ENCODE results near the gene EIF5A. TPM values are rescaled to one million over a fixed set of nuclear protein-coding genes. Genes with fewer than 3 reads are reported as not detected.

EIF5A gene
- polyA plus RNA-seq, 1 experiment = 556 TPM

DNA sequence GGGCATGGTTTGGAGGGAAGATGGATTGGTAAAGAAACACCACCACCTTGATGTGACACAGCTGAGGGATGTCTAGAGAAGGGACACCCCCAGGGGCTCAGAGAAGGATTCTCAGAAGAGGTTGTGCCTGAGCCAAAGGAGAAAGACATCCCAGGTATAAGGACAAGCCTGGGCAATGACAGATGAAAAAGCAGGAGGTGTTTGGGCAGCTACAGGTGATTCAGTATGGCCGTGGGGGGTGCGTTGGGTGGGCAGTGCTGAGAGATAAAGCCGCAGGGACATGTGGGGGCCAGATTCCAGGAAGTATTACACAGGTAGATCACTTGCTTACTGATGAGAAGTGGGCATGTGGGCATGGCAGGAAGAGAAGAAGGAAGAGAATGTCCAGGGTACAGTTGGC, 54.5 kb downstream of the EIF5A start:
- Histone ChIP-seq H3K36me3 (ENCODE audit: control insufficient read depth, insufficient read depth, low read length) (no peaks in the 10 kb centered on the region), H3K27me3 (ENCODE audit: control insufficient read depth, insufficient read depth, low read length) (no peaks in the 10 kb centered on the region), H3K4me3 (ENCODE audit: low read depth, low read length) (no peak overlapping the region)
- POLR2A ChIA-PET = no interaction called here
- CTCF ChIA-PET = no interaction called here
- no peak for DNase-seq (ENCODE audit: low read depth)
- TF ChIP-seq, protein P1, sequence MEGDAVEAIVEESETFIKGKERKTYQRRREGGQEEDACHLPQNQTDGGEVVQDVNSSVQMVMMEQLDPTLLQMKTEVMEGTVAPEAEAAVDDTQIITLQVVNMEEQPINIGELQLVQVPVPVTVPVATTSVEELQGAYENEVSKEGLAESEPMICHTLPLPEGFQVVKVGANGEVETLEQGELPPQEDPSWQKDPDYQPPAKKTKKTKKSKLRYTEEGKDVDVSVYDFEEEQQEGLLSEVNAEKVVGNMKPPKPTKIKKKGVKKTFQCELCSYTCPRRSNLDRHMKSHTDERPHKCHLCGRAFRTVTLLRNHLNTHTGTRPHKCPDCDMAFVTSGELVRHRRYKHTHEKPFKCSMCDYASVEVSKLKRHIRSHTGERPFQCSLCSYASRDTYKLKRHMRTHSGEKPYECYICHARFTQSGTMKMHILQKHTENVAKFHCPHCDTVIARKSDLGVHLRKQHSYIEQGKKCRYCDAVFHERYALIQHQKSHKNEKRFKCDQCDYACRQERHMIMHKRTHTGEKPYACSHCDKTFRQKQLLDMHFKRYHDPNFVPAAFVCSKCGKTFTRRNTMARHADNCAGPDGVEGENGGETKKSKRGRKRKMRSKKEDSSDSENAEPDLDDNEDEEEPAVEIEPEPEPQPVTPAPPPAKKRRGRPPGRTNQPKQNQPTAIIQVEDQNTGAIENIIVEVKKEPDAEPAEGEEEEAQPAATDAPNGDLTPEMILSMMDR (IDR thresholded peaks at IDR 0.05; ENCODE audit: insufficient read depth, low read depth, low read length) = no peak

Small RNA genes within 50 kb of the gene (small RNA-seq; reads per million reads assigned to genes)
- gene AC026954.2 (ENCODE audit: insufficient read length, low read depth, low replicate concordance) (not detected), gene RF00019 (ENCODE audit: insufficient read length, low read depth, low replicate concordance) (not detected)

Other genes starting within 250 kb of the EIF5A start
- not detected in 2 replicates for gene CLEC10A, start 227.4 kb upstream of the EIF5A start, polyA plus RNA-seq (2011; rRNA removed)
- not detected in 2 replicates for gene ASGR2, start 192.8 kb upstream of the EIF5A start, polyA plus RNA-seq (2011; rRNA removed)
- 0.56 and 0.59 TPM in 2 replicates for gene ASGR1, start 128.3 kb upstream of the EIF5A start, polyA plus RNA-seq (2011; rRNA removed)
- gene DLG4, start 87.8 kb upstream of the EIF5A start, polyA plus RNA-seq (2011; rRNA removed) = 13.3 and 20.4 TPM in 2 replicates
- 335 and 517 TPM in 2 replicates for gene ACADVL, start 87.7 kb upstream of the EIF5A start, polyA plus RNA-seq (2011; rRNA removed)
- 3.6 and 5.0 TPM in 2 replicates for gene DVL2, start 73.1 kb upstream of the EIF5A start, polyA plus RNA-seq (2011; rRNA removed)
- gene PHF23, start 68.2 kb upstream of the EIF5A start, polyA plus RNA-seq (2011; rRNA removed) = 59.0 and 72.8 TPM in 2 replicates
- 762 and 865 TPM in 2 replicates for gene GABARAP, start 65.2 kb upstream of the EIF5A start, polyA plus RNA-seq (2011; rRNA removed)
- 117 and 129 TPM in 2 replicates for gene CTDNEP1, start 55.9 kb upstream of the EIF5A start, polyA plus RNA-seq (2011; rRNA removed)
- 29.8 and 35.6 TPM in 2 replicates for gene ELP5, start 55.4 kb upstream of the EIF5A start, polyA plus RNA-seq (2011; rRNA removed)
- gene CLDN7, start 45.1 kb upstream of the EIF5A start, polyA plus RNA-seq (2011; rRNA removed) = 1.5 and 2.1 TPM in 2 replicates
- 0.15 and 0.36 TPM in 2 replicates for gene SLC2A4, start 25.9 kb upstream of the EIF5A start, polyA plus RNA-seq (2011; rRNA removed)
- 0.11 TPM in 2 replicates for gene YBX2, start 13.0 kb upstream of the EIF5A start, polyA plus RNA-seq (2011; rRNA removed)
- gene GPS2, start 7.7 kb downstream of the EIF5A start, polyA plus RNA-seq (2011; rRNA removed) = 12.7 and 37.4 TPM in 2 replicates
- 8.0 and 14.9 TPM in 2 replicates for gene NEURL4, start 21.7 kb downstream of the EIF5A start, polyA plus RNA-seq (2011; rRNA removed)
- 1.7 and 2.0 TPM in 2 replicates for gene ACAP1, start 28.9 kb downstream of the EIF5A start, polyA plus RNA-seq (2011; rRNA removed)
- 16.2 and 19.8 TPM in 2 replicates for gene KCTD11, start 44.5 kb downstream of the EIF5A start, polyA plus RNA-seq (2011; rRNA removed)
- not detected in 2 replicates for gene TMEM95, start 47.5 kb downstream of the EIF5A start, polyA plus RNA-seq (2011; rRNA removed)
- gene TNK1, start 73.5 kb downstream of the EIF5A start, polyA plus RNA-seq (2011; rRNA removed) = 1.7 and 2.2 TPM in 2 replicates
- 40.1 and 76.1 TPM in 2 replicates for gene PLSCR3, start 86.9 kb downstream of the EIF5A start, polyA plus RNA-seq (2011; rRNA removed)
- gene TMEM256, start 96.5 kb downstream of the EIF5A start, polyA plus RNA-seq (2011; rRNA removed) = 65.4 and 101 TPM in 2 replicates
- 6.0 and 8.5 TPM in 2 replicates for gene NLGN2, start 100.2 kb downstream of the EIF5A start, polyA plus RNA-seq (2011; rRNA removed)
- not detected in 2 replicates for gene SPEM1, start 112.7 kb downstream of the EIF5A start, polyA plus RNA-seq (2011; rRNA removed)
- gene SPEM2, start 118.0 kb downstream of the EIF5A start, polyA plus RNA-seq (2011; rRNA removed) = not detected in 2 replicates
- not detected in 2 replicates for gene SPEM3, start 121.2 kb downstream of the EIF5A start, polyA plus RNA-seq (2011; rRNA removed)
- gene TMEM102, start 127.8 kb downstream of the EIF5A start, polyA plus RNA-seq (2011; rRNA removed) = 1.8 and 3.0 TPM in 2 replicates
- gene FGF11, start 131.9 kb downstream of the EIF5A start, polyA plus RNA-seq (2011; rRNA removed) = 0.50 and 0.98 TPM in 2 replicates
- 6.8 and 7.4 TPM in 2 replicates for gene CHRNB1, start 137.4 kb downstream of the EIF5A start, polyA plus RNA-seq (2011; rRNA removed)
- gene ZBTB4, start 172.0 kb downstream of the EIF5A start, polyA plus RNA-seq (2011; rRNA removed) = 23.6 and 25.9 TPM in 2 replicates
- gene SLC35G6, start 173.8 kb downstream of the EIF5A start, polyA plus RNA-seq (2011; rRNA removed) = not detected in 2 replicates
- 21.5 and 27.7 TPM in 2 replicates for gene POLR2A, start 176.7 kb downstream of the EIF5A start, polyA plus RNA-seq (2011; rRNA removed)
- 29.2 and 49.5 TPM in 2 replicates for gene TNFSF12, start 241.4 kb downstream of the EIF5A start, polyA plus RNA-seq (2011; rRNA removed)